IMR-90 (cell line): ENCODE measurements around the gene CAPN5. TPM values are rescaled to one million over a fixed set of nuclear protein-coding genes. Genes with fewer than 3 reads are reported as not detected.

ENCODE experiments used
- ATAC-seq: fragments of 200-7000 bp; cut with Tn5 transposase; 2 replicates; pipeline ENCODE4 v1.9.1; 2020; ENCODE audit warnings: low read depth, mild to moderate bottlenecking, moderate library complexity
- BruUV-seq: library from RNA; stranded (reverse); fragments of 400-500 nt; replicated peaks from 2 replicates; lab custom pipeline; 2021; lab: Mats Ljungman, UMichigan
- CTCF ChIA-PET: fragments of 300-600 bp; formaldehyde crosslinking; extraction: SDS; loops from one replicate; lab custom pipeline; 2021; ENCODE audit warnings: antibody characterized with exemption; lab: Yijun Ruan, JAX
- POLR2A ChIA-PET: fragments of 300-600 bp; sonication (Branson Sonifier 250); formaldehyde crosslinking; loops from one replicate; lab custom pipeline; 2022; ENCODE audit warnings: antibody characterized with exemption; ENCODE audit not compliant: unreplicated experiment; lab: Charles Lee
- DNase-seq: peaks from one replicate; pipeline ENCODE4 v3.0.0; 2013
- H2AFZ ChIP-seq: replicated peaks from 2 replicates; pipeline ENCODE3; 2013; ENCODE audit warnings: low read length, mild to moderate bottlenecking; ENCODE audit not compliant: poor library complexity
- H2AK5ac ChIP-seq: 2 replicates; pipeline ENCODE4 v1.6.1; 2013; ENCODE audit warnings: low read depth, low read length, inconsistent platforms
- H2AK9ac ChIP-seq: replicated peaks from 2 replicates; pipeline ENCODE3; 2013; ENCODE audit warnings: mild to moderate bottlenecking, low read depth, low read length, moderate library complexity; ENCODE audit not compliant: poor library complexity
- H2BK120ac ChIP-seq: 2 replicates; pipeline ENCODE4 v1.6.1; 2013; ENCODE audit warnings: low read depth, low read length, inconsistent platforms
- H2BK15ac ChIP-seq: 3 replicates; pipeline ENCODE4 v1.6.1; 2013; ENCODE audit warnings: low read depth, low read length, inconsistent platforms
- H2BK20ac ChIP-seq: 2 replicates; pipeline ENCODE4 v1.6.1; 2013; ENCODE audit warnings: low read depth, mild to moderate bottlenecking, inconsistent platforms, low read length, moderate library complexity
- H2BK5ac ChIP-seq: 2 replicates; pipeline ENCODE4 v1.6.1; 2013; ENCODE audit warnings: mild to moderate bottlenecking, low read depth, low read length, inconsistent platforms; ENCODE audit not compliant: poor library complexity, severe bottlenecking
- H3K14ac ChIP-seq: replicated peaks from 2 replicates; pipeline ENCODE4 v1.6.1; 2013; ENCODE audit warnings: low read depth, low read length, inconsistent platforms
- H3K18ac ChIP-seq: 2 replicates; pipeline ENCODE4 v1.6.1; 2013; ENCODE audit warnings: low read depth, low read length, control low read depth
- H3K23ac ChIP-seq: 2 replicates; pipeline ENCODE4 v1.6.1; 2013; ENCODE audit warnings: low read depth, low read length, inconsistent platforms
- H3K27ac ChIP-seq: 2 replicates; pipeline ENCODE4 v1.5.1; 2013; ENCODE audit warnings: mild to moderate bottlenecking, control low read depth, low read length; ENCODE audit not compliant: insufficient read depth
- H3K27me3 ChIP-seq: 2 replicates; pipeline ENCODE4 v1.6.1; 2013; ENCODE audit warnings: low read length; ENCODE audit not compliant: control insufficient read depth, insufficient read depth
- H3K36me3 ChIP-seq: 2 replicates; pipeline ENCODE4 v1.6.1; 2013; ENCODE audit warnings: low read length, mixed read lengths; ENCODE audit not compliant: control insufficient read depth, insufficient read depth
- H3K4ac ChIP-seq: 2 replicates; pipeline ENCODE4 v1.6.1; 2013; ENCODE audit warnings: low read depth, low read length, inconsistent platforms
- H3K4me1 ChIP-seq: 2 replicates; pipeline ENCODE4 v1.6.1; 2013; ENCODE audit warnings: low read length, mixed read lengths; ENCODE audit not compliant: control insufficient read depth, insufficient read depth
- H3K4me2 ChIP-seq: 2 replicates; pipeline ENCODE4 v1.6.1; 2013; ENCODE audit warnings: low read depth, mild to moderate bottlenecking, control low read depth, low read length, moderate library complexity
- H3K4me3 ChIP-seq: 2 replicates; pipeline ENCODE4 v1.5.1; 2013; ENCODE audit warnings: low read depth, mild to moderate bottlenecking, control low read depth, low read length, moderate library complexity; ENCODE audit not compliant: insufficient read depth
- H3K56ac ChIP-seq: 2 replicates; pipeline ENCODE4 v1.6.1; 2013; ENCODE audit warnings: low read length, inconsistent platforms; ENCODE audit not compliant: insufficient read depth; ENCODE audit errors: extremely low read depth
- H3K79me1 ChIP-seq, 2 experiments: 2 replicates each; pipeline ENCODE4 v1.6.1; 2013; ENCODE audit warnings: low read length in 2 of 2, inconsistent platforms in 1 of 2, low read depth in 1 of 2
- H3K9ac ChIP-seq: 2 replicates; pipeline ENCODE4 v1.6.1; 2013; ENCODE audit warnings: low read depth, low read length, control low read depth
- H3K9me1 ChIP-seq: 2 replicates; pipeline ENCODE4 v1.6.1; 2013; ENCODE audit warnings: low read length, inconsistent platforms; ENCODE audit not compliant: insufficient read depth
- H3K9me3 ChIP-seq: 2 replicates; pipeline ENCODE4 v1.6.1; 2013; ENCODE audit warnings: low read length; ENCODE audit not compliant: control insufficient read depth, insufficient read depth
- H4K20me1 ChIP-seq: 2 replicates; pipeline ENCODE4 v1.6.1; 2013; ENCODE audit warnings: low read length, inconsistent platforms; ENCODE audit not compliant: insufficient read depth
- H4K5ac ChIP-seq: 2 replicates; pipeline ENCODE4 v1.6.1; 2013; ENCODE audit warnings: mild to moderate bottlenecking, low read depth, low read length, control low read depth
- H4K8ac ChIP-seq, 2 experiments: 2 replicates each; pipeline ENCODE4 v1.6.1; 2013; ENCODE audit warnings: low read depth in 2 of 2, low read length in 2 of 2, control low read depth in 1 of 2, inconsistent platforms in 1 of 2
- H4K91ac ChIP-seq: 2 replicates; pipeline ENCODE4 v1.6.1; 2013; ENCODE audit warnings: low read depth, low read length, inconsistent platforms; ENCODE audit not compliant: insufficient read depth
- BHLHE40 ChIP-seq: fragments of 150-350 bp; IDR thresholded peaks from 2 replicates; pipeline ENCODE4 v1.6.1; 2016; ENCODE audit warnings: mild to moderate bottlenecking, low read depth, low read length
- MAZ ChIP-seq: IDR thresholded peaks from 2 replicates; pipeline ENCODE4 v1.6.1; 2012; ENCODE audit warnings: low read depth, mild to moderate bottlenecking, low read length, improper control_type of control experiment, moderate library complexity, borderline replicate concordance
- RAD21 ChIP-seq: IDR thresholded peaks from 2 replicates; pipeline ENCODE4 v1.6.1; 2012; ENCODE audit warnings: low read length, improper control_type of control experiment
- RCOR1 ChIP-seq: IDR thresholded peaks from 2 replicates; pipeline ENCODE4 v1.6.1; 2012; ENCODE audit warnings: mild to moderate bottlenecking, low read length, improper control_type of control experiment; ENCODE audit not compliant: insufficient replicate concordance
- RFX5 ChIP-seq: IDR thresholded peaks from 2 replicates; pipeline ENCODE4 v1.8.0; 2012; ENCODE audit warnings: low read depth, mild to moderate bottlenecking, low read length, moderate library complexity
- SMC3 ChIP-seq: fragments of 150-350 bp; IDR thresholded peaks from 2 replicates; pipeline ENCODE4 v1.6.1; 2016; ENCODE audit warnings: low read depth, mild to moderate bottlenecking, antibody characterized with exemption, low read length, moderate library complexity
- WGBS, 2 experiments: methylation state at CpG; one replicate each; pipeline versions ENCODE4 v1.1.5 to v1.1.7; 2013; ENCODE audit warnings: missing lambda C conversion rate in 2 of 2; ENCODE audit not compliant: insufficient read length in 1 of 2; ENCODE audit errors: extremely low coverage in 2 of 2; 5-methylcytosine and 5-hydroxymethylcytosine counted together
- dilution Hi-C: fragments of 300-500 bp; cut with HindIII; formaldehyde crosslinking; loops from one replicate; pipeline ENCODE4 v1.14.3; 2018; ENCODE audit warnings: low sequenced_read_pairs; ENCODE audit not compliant: unreplicated experiment
- in situ Hi-C: fragments of 300-500 bp; cut with MboI; formaldehyde crosslinking; loops from 3 replicates; pipeline ENCODE4 v1.14.3; 2019; ENCODE audit warnings: low sequenced_read_pairs, inconsistent platforms, mixed read lengths
- intact Hi-C: fragments of 100-400 bp; cut with micrococcal nuclease; formaldehyde crosslinking; loops from 2 replicates; pipeline ENCODE4 v1.10.0; 2022
- polyA plus RNA-seq, 3 experiments: library from polyadenylated mRNA; depleted of rRNA; stranded (reverse); fragments of >200 nt; gene quantifications; 2 replicates each; pipeline ENCODE4 v1.2.3, GENCODE V29; 2012; ENCODE audit warnings: low replicate concordance in 1 of 3
- total RNA-seq: library from RNA; depleted of rRNA; stranded (reverse); fragments of >200 nt; gene quantifications from 2 replicates; pipeline ENCODE4 v1.2.3, GENCODE V29; 2012
- TF ChIP-seq, protein P1 (sequence below): fragments of 150-350 bp; IDR thresholded peaks from 2 replicates; pipeline ENCODE4 v1.6.1; 2016; ENCODE audit warnings: low read depth, mild to moderate bottlenecking, low read length, moderate library complexity, borderline replicate concordance
- TF ChIP-seq, protein P2 (sequence below): conservative IDR thresholded peaks from 2 replicates; pipeline ENCODE4 v1.5.1; 2012; ENCODE audit warnings: mild to moderate bottlenecking, low read depth, low read length, improper control_type of control experiment

Gene CAPN5
- total and polyA plus RNA-seq, 2 of the 4 experiments (the other 2 are of a cell fraction), result 8.1 to 24.0 TPM

DNA sequence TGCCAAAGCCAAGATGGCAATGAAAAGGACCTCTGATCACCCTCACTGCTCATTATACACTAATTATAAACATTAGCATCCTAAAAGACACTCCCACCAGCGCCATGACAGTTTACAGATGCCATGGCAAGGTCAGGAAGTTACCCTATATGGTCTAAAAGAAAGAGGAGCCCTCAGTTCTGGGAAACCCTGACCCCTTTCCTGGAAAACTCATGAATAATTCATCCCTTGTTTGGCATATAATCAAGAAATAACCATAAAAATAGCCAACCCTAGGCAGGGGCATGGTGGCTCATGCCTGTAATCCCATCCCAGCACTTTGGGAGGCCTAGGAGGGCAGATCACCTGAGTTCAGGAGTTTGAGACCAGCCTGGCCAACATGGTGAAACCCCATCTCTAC, 12.7 kb upstream of the CAPN5 start:
- H3K36me3 ChIP-seq, result no peaks in the 10 kb centered on the region
- peaks cover 15% of the 10 kb centered on the region for H3K9me3 ChIP-seq
- H4K8ac ChIP-seq, result no peak overlapping the region
- no peak overlapping the region for H2BK120ac ChIP-seq
- no peak overlapping the region for H2BK20ac ChIP-seq
- H3K27ac ChIP-seq, result no peak overlapping the region
- DNase-seq (no peak), ATAC-seq (no peak)
- H3K27me3 ChIP-seq, result peaks cover 14% of the 10 kb centered on the region
- TF ChIP-seq, protein P1, sequence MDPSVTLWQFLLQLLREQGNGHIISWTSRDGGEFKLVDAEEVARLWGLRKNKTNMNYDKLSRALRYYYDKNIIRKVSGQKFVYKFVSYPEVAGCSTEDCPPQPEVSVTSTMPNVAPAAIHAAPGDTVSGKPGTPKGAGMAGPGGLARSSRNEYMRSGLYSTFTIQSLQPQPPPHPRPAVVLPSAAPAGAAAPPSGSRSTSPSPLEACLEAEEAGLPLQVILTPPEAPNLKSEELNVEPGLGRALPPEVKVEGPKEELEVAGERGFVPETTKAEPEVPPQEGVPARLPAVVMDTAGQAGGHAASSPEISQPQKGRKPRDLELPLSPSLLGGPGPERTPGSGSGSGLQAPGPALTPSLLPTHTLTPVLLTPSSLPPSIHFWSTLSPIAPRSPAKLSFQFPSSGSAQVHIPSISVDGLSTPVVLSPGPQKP, result no peak
- TF ChIP-seq BHLHE40, result no peak
- TF ChIP-seq, protein P2, sequence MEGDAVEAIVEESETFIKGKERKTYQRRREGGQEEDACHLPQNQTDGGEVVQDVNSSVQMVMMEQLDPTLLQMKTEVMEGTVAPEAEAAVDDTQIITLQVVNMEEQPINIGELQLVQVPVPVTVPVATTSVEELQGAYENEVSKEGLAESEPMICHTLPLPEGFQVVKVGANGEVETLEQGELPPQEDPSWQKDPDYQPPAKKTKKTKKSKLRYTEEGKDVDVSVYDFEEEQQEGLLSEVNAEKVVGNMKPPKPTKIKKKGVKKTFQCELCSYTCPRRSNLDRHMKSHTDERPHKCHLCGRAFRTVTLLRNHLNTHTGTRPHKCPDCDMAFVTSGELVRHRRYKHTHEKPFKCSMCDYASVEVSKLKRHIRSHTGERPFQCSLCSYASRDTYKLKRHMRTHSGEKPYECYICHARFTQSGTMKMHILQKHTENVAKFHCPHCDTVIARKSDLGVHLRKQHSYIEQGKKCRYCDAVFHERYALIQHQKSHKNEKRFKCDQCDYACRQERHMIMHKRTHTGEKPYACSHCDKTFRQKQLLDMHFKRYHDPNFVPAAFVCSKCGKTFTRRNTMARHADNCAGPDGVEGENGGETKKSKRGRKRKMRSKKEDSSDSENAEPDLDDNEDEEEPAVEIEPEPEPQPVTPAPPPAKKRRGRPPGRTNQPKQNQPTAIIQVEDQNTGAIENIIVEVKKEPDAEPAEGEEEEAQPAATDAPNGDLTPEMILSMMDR, result no peak
- TF ChIP-seq SMC3, result no peak
- TF ChIP-seq RFX5, result no peak
- no peak for TF ChIP-seq MAZ
- no peak for TF ChIP-seq RCOR1
- no peak for TF ChIP-seq RAD21
- H3K14ac ChIP-seq, result no peak overlapping the region
- H3K23ac ChIP-seq, result no peak overlapping the region
- in situ Hi-C loops (no loop called here), dilution Hi-C loops (no loop called here), intact Hi-C loops (no loop called here)
- no peak overlapping the region for H3K4me3 ChIP-seq
- no peak overlapping the region for H4K5ac ChIP-seq
- no peak overlapping the region for H3K18ac ChIP-seq
- H3K79me1 ChIP-seq, result no peaks in the 10 kb centered on the region
- no peak overlapping the region for H2AFZ ChIP-seq
- H3K4ac ChIP-seq, result no peak overlapping the region
- H4K20me1 ChIP-seq, result no peaks in the 10 kb centered on the region
- no peak overlapping the region for H3K4me2 ChIP-seq
- no peak overlapping the region for H2AK5ac ChIP-seq
- no peak overlapping the region for H2AK9ac ChIP-seq
- no peak overlapping the region for H2BK15ac ChIP-seq
- BruUV-seq, result no TSS peak
- no peak overlapping the region for H4K91ac ChIP-seq
- CTCF ChIA-PET, result no interaction called here
- POLR2A ChIA-PET, result no interaction called here
- no CpG with 5 or more reads among the region's 1 CpG for WGBS, 2 experiments
- H3K56ac ChIP-seq, result no peak overlapping the region
- no peak overlapping the region for H2BK5ac ChIP-seq
- H3K9me1 ChIP-seq, result no peaks in the 10 kb centered on the region
- no peak overlapping the region for H3K9ac ChIP-seq
- H3K4me1 ChIP-seq, result no peaks in the 10 kb centered on the region
